ENCODE results near the gene HMCES.
"Not testable (repeated sequence)": the region's sequence is repeated elsewhere in the genome, so short reads cannot be mapped to it uniquely, and the experiment has no call there.

HMCES gene

GRCh38 chr3:129320825-129321487 lies 42.3 kb downstream of the HMCES start:
- ATAC-seq (no peak), DNase-seq (no peak)

- DNase-seq (no peak), ATAC-seq (no peak)
Observed at GRCh38 chr3:129321887-129322286, 43.2 kb downstream of the HMCES start.

- ATAC-seq: no peak
- no peak for DNase-seq
Observed at GRCh38 chr3:129323651-129324294, 45.1 kb downstream of the HMCES start.

- ATAC-seq (no peak), DNase-seq (no peak)
Observed at GRCh38 chr3:129324855-129325254, 46.2 kb downstream of the HMCES start.

GRCh38 chr3:129325383-129325782 lies 46.7 kb downstream of the HMCES start:
- no peak for ATAC-seq
- DNase-seq: no peak

GRCh38 chr3:129326138-129326537 lies 47.5 kb downstream of the HMCES start:
- ATAC-seq: no peak
- DNase-seq: no peak

- DNase-seq (no peak), ATAC-seq (no peak)
Observed at GRCh38 chr3:129326595-129326994, 47.9 kb downstream of the HMCES start.

- DNase-seq (no peak), ATAC-seq (no peak)
Observed at GRCh38 chr3:129327510-129327909, 48.8 kb downstream of the HMCES start.

GRCh38 chr3:129329858-129330257 lies 51.2 kb downstream of the HMCES start:
- ATAC-seq: no peak
- no peak for DNase-seq

DNA sequence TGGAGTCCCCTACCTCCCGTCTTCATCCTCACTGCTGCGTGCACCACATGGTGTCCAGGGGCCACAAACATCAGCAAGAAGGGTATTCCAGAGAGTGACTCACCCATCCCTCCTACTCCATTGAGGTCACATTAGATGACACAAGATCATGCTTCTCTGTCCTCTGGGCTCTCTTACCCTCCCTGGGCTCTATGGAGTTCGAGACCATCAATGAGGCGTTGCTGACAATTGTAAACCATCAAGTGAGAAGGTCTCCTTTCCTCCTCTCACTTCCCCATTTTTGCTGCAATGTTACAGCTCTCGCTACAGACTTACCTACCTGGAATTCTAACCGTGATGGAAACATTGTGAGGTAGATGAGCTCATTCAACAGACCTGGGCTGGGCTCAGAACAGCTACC lies 51.7 kb downstream of the HMCES start:
- ATAC-seq: no peak
- DNase-seq: no peak

DNA sequence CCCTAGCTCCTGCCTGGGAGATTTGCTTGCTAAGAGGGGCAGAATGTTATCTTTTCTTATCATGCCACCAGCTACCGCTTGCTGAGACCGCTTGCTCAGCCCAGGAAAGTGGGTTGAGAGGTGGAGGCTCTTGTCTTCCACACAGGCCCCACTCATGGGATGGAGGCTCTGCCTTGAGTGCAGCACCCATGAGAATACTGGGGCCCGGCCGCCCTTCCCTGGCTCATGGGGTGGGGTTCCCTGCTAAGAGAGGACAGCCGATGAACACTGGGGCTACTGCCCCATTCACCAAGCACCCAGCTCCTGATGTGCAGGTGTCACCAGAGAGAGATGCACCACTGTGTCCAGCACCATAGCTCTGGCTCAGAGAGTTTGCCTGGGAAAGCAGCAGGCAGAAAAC lies 55.2 kb downstream of the HMCES start:
- ATAC-seq (no peak), DNase-seq (no peak)

- DNase-seq (no peak), ATAC-seq (no peak)
Observed at GRCh38 chr3:129336093-129336706, 57.5 kb downstream of the HMCES start.

- not testable (repeated sequence) for ATAC-seq, DNase-seq
Observed at GRCh38 chr3:129337719-129338118, 59.0 kb downstream of the HMCES start.

- not testable (repeated sequence) for DNase-seq, ATAC-seq
Observed at GRCh38 chr3:129339186-129339585, 60.5 kb downstream of the HMCES start.

- not testable (repeated sequence) for ATAC-seq, DNase-seq
Observed at GRCh38 chr3:129339833-129340232, 61.2 kb downstream of the HMCES start.

DNA sequence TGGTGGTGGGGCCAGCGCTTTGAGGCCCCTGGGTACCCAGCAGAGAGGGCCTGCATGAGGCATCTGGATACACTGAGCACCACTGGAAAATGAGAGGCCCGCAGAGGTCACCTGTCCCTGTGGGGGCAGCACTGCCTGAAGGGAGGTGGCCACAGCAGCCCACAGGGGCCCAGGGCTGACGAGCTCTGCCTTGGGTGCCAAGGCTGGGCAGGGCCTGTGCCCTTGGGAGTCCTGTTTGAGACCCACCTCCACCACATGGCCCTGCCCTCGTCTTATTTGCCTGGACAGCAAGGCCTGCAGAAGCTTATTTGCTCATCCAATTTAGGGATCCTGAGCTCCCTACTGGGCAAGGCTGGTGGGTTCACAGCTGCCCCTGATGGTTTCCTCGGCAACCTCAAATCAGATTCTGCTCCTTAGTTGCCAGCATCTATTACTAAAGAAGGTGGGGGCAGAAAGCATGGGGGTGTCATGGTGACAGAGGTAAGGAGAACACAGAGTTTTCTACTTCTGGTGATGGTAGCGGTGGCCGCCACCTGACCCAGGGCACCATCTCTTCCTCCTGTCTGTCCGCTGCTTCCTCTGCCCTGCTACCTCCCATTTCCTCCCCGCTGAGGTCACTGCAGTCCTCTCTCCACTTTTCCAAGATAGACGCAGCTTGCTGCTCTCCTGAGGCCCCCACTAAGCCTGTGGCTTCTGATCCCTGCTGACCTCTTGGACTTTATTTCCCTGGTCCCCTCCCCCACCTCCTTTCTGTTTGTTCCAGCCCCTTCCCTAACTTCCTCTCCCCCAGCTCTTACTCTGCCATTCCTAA lies 62.9 kb downstream of the HMCES start:
- DNase-seq (no peak), ATAC-seq (no peak)

DNA sequence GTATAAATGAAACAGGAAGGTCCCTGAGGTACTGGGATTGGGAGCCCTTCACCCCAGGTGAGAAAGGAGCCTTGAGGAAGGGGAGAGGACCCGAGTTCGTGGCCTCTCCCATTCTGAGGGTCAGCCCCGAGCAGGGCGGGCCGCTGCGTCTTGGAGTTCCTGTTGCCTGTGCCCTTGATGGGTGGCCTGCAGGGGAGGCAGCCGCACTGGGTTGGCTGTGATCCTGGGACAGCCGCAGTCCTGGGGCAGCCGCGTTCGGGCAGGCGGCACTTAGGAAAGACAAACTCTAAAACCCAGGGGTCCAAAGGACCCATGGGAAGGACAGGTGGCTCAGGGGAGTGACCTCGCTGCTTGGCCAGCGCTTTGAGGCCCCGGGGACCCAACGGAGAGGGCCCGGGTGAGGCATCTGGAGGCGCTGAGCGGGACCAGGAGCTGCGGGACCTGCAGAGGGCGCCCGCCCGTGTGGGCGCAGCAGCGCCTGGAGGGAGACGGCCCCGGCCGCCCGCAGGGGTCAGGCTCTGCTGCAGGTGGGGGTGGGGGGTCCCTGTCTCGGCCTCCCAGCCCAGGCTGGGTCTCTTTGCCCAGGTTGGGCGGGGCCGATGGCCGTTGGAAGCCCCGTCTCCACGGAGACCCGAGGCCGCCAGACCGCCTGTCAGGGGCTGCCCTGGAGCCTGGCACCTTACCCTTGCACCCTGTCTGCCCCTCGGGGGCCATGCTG lies 65.1 kb downstream of the HMCES start:
- ATAC-seq (peak; percentile 66), DNase-seq (peak; percentile 50)

- no peak for ATAC-seq
Observed at GRCh38 chr3:129344540-129345220, 66.0 kb downstream of the HMCES start.

GRCh38 chr3:129345281-129345680 lies 66.6 kb downstream of the HMCES start:
- no peak for DNase-seq
- ATAC-seq: no peak

More at GRCh38 chr3:129344540-129345220, 66.0 kb downstream of the HMCES start:
- DNase-seq: no peak

GRCh38 chr3:129345971-129346370 lies 67.3 kb downstream of the HMCES start:
- ATAC-seq (no peak), DNase-seq (no peak)

- DNase-seq (no peak), ATAC-seq (no peak)
Observed at GRCh38 chr3:129346695-129347457, 68.2 kb downstream of the HMCES start.
